ELR (cell line): ENCODE results near the gene TIAM2.
A peak's percentile ranks its signal among the peaks of the same experiment; 100 is the strongest.

Experiments used
- DNase-seq: peaks from one replicate; pipeline ENCODE4 v3.0.0-alpha.2; 2015; ENCODE audit warnings: low read depth

Gene TIAM2

GRCh38 chr6:155263373-155264063 is 268.4 kb downstream of the TIAM2 start, which contains the start of gene CLDN20:
CLDN20 (plus strand) TSS chr6:155264013; CDS start chr6:155275720, 11,707 bp downstream.
- no peak for DNase-seq

- DNase-seq: peak; percentile 62
Observed at GRCh38 chr6:155264693-155265320, 269.7 kb downstream of the TIAM2 start.

GRCh38 chr6:155265843-155266535 is 270.9 kb downstream of the TIAM2 start:
- DNase-seq: peak; percentile 38

- DNase-seq: no peak
Observed at GRCh38 chr6:155267411-155267810, 272.3 kb downstream of the TIAM2 start.

- peak; percentile 65 for DNase-seq
Observed at GRCh38 chr6:155268088-155268867, 273.2 kb downstream of the TIAM2 start.

- no peak for DNase-seq
Observed at GRCh38 chr6:155269765-155270164, 274.6 kb downstream of the TIAM2 start.

- no peak for DNase-seq
Observed at GRCh38 chr6:155270561-155271091, 275.5 kb downstream of the TIAM2 start.

- no peak for DNase-seq
Observed at GRCh38 chr6:155271145-155271544, 276.0 kb downstream of the TIAM2 start.

GRCh38 chr6:155272353-155273232 is 277.5 kb downstream of the TIAM2 start:
- DNase-seq: no peak

GRCh38 chr6:155273431-155273830 is 278.3 kb downstream of the TIAM2 start:
- DNase-seq: peak; percentile 93

GRCh38 chr6:155274106-155274505 is 279.0 kb downstream of the TIAM2 start:
- peak; percentile 34 for DNase-seq

- peak; percentile 70 for DNase-seq
Observed at GRCh38 chr6:155274533-155274932, 279.4 kb downstream of the TIAM2 start.

- DNase-seq: no peak
Observed at GRCh38 chr6:155275808-155276480, 280.8 kb downstream of the TIAM2 start.

- DNase-seq: no peak
Observed at GRCh38 chr6:155276638-155277037, 281.5 kb downstream of the TIAM2 start.

- DNase-seq: no peak
Observed at GRCh38 chr6:155278319-155279049, 283.4 kb downstream of the TIAM2 start.

GRCh38 chr6:155284775-155285174 is 289.7 kb downstream of the TIAM2 start:
- no peak for DNase-seq

GRCh38 chr6:155287762-155288161 is 292.6 kb downstream of the TIAM2 start:
- no peak for DNase-seq

GRCh38 chr6:155290491-155290890 is 295.4 kb downstream of the TIAM2 start:
- DNase-seq: no peak

GRCh38 chr6:155291291-155291690 is 296.2 kb downstream of the TIAM2 start:
- no peak for DNase-seq

GRCh38 chr6:155292711-155293110 is 297.6 kb downstream of the TIAM2 start:
- no peak for DNase-seq
